H1 (cell line): ENCODE data around the gene KSR2. TPM values are rescaled to one million over a fixed set of nuclear protein-coding genes. Genes with fewer than 3 reads are reported as not detected.
A peak's percentile ranks its signal among the peaks of the same experiment; 100 is the strongest.

Experiments
- BCL11A ChIP-seq, 2 experiments: IDR thresholded peaks; one replicate each; pipeline ENCODE4 v1.6.1; 2011; ENCODE audit warnings: low read depth in 2 of 2, low read length in 2 of 2, mild to moderate bottlenecking in 2 of 2
- CBX8 ChIP-seq: fragments of 300-800, 300-1000 bp; sonication (generic); IDR thresholded peaks from 2 replicates; pipeline ENCODE4 v1.7.1; 2016; ENCODE audit warnings: low read depth, low read length, borderline replicate concordance
- SP1 ChIP-seq: IDR thresholded peaks from 2 replicates; pipeline ENCODE4 v1.6.1; 2011; ENCODE audit warnings: low read depth, low read length
- polyA plus RNA-seq, 7 experiments: library from polyadenylated mRNA; depleted of rRNA in 3 of 7; stranded (reverse) in 5 of 7; unstranded in 2 of 7; fragments of >200 nt in 5 of 7; fragments of 200-250 nt in 2 of 7; gene quantifications; 1 replicate in 5 of 7; 2 replicates in 1 of 7; 4 replicates in 1 of 7; pipeline versions ENCODE4 v1.2.1 to v1.2.3, GENCODE V29; 2011 to 2013; ENCODE audit warnings: missing spikeins in 2 of 7, mixed read lengths in 2 of 7
- total RNA-seq: library from RNA; stranded (reverse); fragmentation: NEBNext Ultra II Directional; extraction: Animal tissue kit (Norgen Biotek cat#: 25700); gene quantifications from 2 replicates; pipeline ENCODE4 v1.2.1, GENCODE V29; 2021

KSR2 gene
- total and polyA plus RNA-seq, 2 of the 8 experiments (the other 6 are each of a cell fraction or from before 2014, with no cell fraction given): 0.74 to 2.2 TPM

GRCh38 chr12:118016424-118017264, 47.9 kb upstream of the KSR2 start, which contains the start of gene RFC5 (continued):
- TF ChIP-seq SP1 (peak; percentile 34; the same call in 1 of the 2 replicates), CBX8 (no peak), BCL11A (IDR thresholded peaks at IDR 0.05; ENCODE audit: low read depth in 2 of 2, low read length in 2 of 2) (no peak)
